ENCODE data around the gene SLC35B2. TPM values are rescaled to one million over a fixed set of nuclear protein-coding genes. Genes with fewer than 3 reads are reported as not detected.
"Not testable (repeated sequence)": the region's sequence is repeated elsewhere in the genome, so short reads cannot be mapped to it uniquely, and the experiment has no call there.

The SLC35B2 gene
- total RNA-seq, 1 donor from 2014 or later: 64.3 TPM

- peak; percentile 89 for DNase-seq (ENCODE audit: low read depth)
Measured at GRCh38 chr6:44234101-44235025, 23.0 kb downstream of the SLC35B2 start.

DNA sequence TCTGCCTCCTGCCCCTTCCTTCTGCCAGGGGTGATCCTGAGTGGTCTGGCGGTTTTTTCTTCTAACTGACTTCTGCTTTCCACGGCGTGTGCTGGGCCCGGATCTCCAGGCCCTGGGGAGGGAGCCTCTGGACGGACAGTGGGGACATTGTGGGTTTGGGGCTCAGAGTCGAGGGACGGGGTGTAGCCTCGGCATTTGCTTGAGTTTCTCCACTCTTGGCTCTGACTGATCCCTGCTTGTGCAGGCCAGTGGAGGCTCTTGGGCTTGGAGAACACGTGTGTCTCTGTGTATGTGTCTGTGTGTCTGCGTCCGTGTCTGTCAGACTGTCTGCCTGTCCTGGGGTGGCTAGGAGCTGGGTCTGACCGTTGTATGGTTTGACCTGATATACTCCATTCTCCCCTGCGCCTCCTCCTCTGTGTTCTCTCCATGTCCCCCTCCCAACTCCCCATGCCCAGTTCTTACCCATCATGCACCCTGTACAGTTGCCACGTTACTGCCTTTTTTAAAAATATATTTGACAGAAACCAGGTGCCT lies 23.7 kb downstream of the SLC35B2 start:
- no peak for DNase-seq (ENCODE audit: low read depth)

DNA sequence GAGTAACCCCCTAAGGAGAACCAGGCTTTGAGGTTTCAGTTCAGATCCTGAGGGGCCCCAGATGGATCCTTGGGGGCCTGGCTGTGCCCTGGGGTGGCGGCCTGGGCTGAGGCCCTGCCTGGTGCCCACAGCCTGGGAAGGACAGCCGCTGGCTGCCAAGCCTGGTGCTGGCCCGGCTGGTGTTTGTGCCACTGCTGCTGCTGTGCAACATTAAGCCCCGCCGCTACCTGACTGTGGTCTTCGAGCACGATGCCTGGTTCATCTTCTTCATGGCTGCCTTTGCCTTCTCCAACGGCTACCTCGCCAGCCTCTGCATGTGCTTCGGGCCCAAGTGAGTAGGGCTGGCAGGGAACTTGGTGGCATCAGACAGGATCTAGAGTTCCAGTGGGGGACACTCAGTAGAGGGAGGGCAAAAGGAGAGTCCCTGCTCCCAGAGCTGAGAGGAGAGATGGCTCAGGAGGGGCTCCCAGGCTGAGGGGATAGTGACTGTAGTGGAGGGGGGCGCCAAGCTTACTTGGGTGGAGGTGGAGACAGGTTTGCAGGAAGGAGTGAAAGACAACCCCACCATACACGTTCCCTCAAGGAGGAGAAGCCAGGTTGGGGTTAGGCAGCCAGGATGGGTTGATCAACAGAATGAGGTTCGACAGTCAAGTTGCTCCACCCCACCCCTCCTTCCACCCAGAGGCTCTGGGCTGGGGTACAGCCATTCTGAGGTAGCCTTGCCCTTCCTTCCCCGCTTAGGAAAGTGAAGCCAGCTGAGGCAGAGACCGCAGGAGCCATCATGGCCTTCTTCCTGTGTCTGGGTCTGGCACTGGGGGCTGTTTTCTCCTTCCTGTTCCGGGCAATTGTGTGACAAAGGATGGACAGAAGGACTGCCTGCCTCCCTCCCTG lies 24.4 kb downstream of the SLC35B2 start:
- no peak for DNase-seq (ENCODE audit: low read depth)

- not testable (repeated sequence) for DNase-seq (ENCODE audit: low read depth)
Measured at GRCh38 chr6:44231426-44231825, 25.9 kb downstream of the SLC35B2 start.

DNA sequence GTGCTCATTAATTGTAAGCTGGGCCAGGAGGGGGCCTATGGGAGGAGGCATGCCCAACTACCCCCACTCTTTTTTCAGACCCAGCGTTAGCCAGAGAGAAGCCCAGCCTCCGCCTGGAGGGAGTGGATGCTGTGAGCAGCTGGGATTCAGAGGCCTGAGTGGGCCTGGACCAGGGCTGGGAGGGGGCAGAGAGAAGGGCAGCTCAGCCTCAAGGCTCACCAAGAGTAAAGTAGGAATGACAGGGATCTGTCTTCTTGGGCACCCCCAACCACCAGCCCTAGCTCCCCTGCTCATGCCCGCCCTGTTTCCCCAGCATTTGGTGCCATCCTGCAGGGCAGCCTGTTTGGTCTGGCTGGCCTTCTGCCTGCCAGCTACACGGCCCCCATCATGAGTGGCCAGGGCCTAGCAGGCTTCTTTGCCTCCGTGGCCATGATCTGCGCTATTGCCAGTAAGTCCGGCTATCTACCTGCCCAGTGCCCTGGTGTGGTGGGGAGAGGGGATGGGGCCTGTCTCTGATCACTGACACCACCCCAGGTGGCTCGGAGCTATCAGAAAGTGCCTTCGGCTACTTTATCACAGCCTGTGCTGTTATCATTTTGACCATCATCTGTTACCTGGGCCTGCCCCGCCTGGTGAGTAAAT lies 27.2 kb downstream of the SLC35B2 start:
- DNase-seq (ENCODE audit: low read depth): no peak

GRCh38 chr6:44229376-44230033 lies 27.8 kb downstream of the SLC35B2 start:
- DNase-seq (ENCODE audit: low read depth): no peak

DNA sequence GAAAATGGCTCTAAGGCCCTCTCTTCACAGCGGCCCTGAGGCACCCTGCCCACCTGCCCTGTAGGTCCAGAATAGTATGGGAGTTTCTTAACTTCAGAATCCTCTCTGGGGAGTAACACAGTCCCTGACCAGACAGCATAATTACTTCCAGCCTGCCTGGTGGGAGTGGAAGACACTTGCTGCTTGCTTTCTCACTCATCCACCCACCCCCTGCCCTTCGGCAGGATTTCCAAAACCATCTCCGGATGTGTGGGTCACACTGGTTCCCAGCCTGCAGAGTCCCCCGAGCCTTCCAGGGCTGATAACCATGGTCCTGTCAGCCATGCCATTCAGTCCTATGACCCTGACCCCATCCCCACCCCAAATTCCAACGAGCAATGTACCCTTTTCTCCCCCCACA lies 28.5 kb downstream of the SLC35B2 start:
- no peak for DNase-seq (ENCODE audit: low read depth)

GRCh38 chr6:44228433-44228832 lies 28.9 kb downstream of the SLC35B2 start:
- DNase-seq (ENCODE audit: low read depth): no peak

GRCh38 chr6:44228031-44228430 lies 29.3 kb downstream of the SLC35B2 start:
- DNase-seq (ENCODE audit: low read depth): no peak

DNA sequence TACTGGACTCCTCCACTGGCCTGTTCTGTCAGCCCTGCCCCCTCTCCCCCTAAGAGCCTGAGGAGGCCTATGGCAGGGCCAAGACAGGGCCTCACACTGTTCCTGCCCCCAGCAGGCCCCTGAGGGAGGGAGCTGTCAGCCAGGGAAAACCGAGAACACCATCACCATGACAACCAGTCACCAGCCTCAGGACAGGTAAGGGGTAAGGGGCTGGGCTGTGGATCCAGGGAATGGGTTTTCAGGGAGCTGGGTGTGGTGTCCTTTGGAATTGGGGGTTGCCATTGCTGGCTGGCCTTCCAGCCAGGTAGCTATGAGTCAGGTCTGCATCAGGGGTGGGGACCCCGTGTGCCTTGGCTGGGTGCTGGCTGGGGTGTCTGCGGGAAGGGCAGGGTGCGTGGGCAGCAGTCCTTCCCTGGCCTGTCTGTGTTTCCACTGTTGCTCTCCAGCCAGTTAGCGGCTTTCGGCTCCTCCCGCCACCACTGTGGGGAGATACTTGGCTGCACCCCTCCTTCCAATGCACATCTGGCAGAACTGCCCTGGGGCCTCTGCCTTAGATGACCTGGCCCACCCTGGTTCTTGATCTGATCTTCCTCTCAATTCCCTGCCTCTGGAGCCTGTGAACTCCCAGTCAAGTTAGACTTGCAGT lies 30.1 kb downstream of the SLC35B2 start:
- DNase-seq (ENCODE audit: low read depth): no peak

- no peak for DNase-seq (ENCODE audit: low read depth)
Measured at GRCh38 chr6:44226368-44227147, 30.8 kb downstream of the SLC35B2 start.

- no peak for DNase-seq (ENCODE audit: low read depth)
Measured at GRCh38 chr6:44225579-44226325, 31.6 kb downstream of the SLC35B2 start.

- DNase-seq (ENCODE audit: low read depth): no peak
Measured at GRCh38 chr6:44224965-44225305, 32.4 kb downstream of the SLC35B2 start.

DNA sequence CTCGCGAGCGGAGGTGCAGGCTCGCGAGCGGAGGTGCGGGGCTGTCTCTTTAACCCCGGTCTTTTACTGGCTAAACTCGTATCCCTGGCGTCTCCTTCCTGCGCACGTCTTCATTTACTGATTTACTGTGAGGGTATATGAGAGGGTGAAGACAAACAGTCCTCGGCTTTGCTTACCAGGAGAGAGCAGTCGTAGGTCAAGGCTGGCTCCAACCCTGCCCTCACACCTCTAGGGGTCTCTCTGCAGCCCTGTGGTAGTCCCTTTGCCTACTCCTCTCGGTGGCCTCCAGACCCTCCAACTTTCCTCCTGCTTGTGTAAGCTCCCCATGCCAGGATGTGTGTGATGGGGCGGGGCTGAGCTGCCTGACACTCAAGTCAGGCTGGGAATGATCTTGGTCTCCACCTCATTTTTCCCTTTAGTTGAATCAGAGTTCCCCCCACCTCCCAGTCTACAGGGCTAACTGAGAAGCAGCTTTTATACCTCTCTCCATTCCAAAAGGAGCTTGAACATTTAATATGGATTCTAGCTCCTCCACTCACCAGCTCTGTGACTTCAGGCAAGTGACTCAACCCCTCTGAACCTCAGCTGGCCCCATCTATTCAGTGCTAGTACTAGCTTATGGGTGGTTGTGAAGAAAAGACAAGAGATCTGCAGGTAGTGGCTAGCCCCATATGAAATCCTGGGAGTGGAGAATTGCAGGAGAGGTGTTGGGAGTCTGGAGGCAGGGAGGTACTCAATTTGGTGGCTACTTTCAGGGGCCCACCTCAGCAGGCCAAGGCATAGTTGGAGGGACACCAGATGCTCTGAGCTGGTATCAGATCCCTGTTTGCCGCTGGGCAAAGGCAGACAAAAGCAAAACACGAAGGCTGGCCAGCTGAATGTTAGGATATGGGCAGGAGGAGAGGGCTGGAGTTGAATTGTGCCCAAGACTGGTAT lies 33.0 kb downstream of the SLC35B2 start:
- peak; percentile 22 for DNase-seq (ENCODE audit: low read depth)

- DNase-seq (ENCODE audit: low read depth): no peak
Measured at GRCh38 chr6:44223319-44224028, 33.9 kb downstream of the SLC35B2 start, which contains the start of gene SLC29A1. SLC29A1 (plus strand) TSS chr6:44223595; CDS start chr6:44227314, 3,719 bp downstream.

GRCh38 chr6:44222486-44223318 lies 34.6 kb downstream of the SLC35B2 start:
- no peak for DNase-seq (ENCODE audit: low read depth)

GRCh38 chr6:44221961-44222335 lies 35.4 kb downstream of the SLC35B2 start:
- DNase-seq (ENCODE audit: low read depth): no peak
